ENCODE data around the gene RASGEF1C. TPM values are rescaled to one million over a fixed set of nuclear protein-coding genes. Genes with fewer than 3 reads are reported as not detected.

Gene RASGEF1C
- total RNA-seq, 4 donors from 2014 or later: 1.2 to 3.1 (median 2.5) TPM

DNA sequence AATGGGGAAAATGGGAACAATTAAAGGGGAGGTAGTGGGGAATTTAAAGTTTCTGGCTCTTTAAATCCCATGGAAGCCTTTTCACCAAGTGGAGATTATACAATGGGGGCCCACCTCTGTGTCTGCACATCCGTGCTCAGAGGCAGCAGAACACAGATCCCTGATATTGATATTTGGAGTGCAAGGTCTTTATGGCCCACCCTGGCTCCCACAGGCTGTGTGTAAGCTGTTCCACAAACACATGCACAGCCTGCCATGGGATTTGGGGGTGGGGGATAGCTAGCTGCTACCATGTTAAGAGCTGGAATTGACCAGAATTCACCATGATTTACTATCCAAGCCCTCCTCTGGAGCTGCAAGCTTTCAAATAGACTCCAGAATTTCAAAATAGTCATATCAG lies 55.9 kb downstream of the RASGEF1C start:
- peaks cover 0 to 19% (median 5%) of the 10 kb centered on the region in 4 donors for H3K9me3 ChIP-seq
- WGBS: 0% methylated on average over 1 of the region's 1 CpG
- H3K36me3 ChIP-seq: no peaks in the 10 kb centered on the region
- intact Hi-C loops (cut with DNase I): no loop called here
- peak; percentile 87 for DNase-seq (ENCODE audit: extremely low spot score)
- TF ChIP-seq EP300 (IDR thresholded peaks at IDR 0.05) (no peak), POLR2A (IDR thresholded peaks at IDR 0.05; ENCODE audit: low read depth) (no peak), POLR2AphosphoS5 (IDR thresholded peaks at IDR 0.05) (no peak)
- TF ChIP-seq, protein P1, sequence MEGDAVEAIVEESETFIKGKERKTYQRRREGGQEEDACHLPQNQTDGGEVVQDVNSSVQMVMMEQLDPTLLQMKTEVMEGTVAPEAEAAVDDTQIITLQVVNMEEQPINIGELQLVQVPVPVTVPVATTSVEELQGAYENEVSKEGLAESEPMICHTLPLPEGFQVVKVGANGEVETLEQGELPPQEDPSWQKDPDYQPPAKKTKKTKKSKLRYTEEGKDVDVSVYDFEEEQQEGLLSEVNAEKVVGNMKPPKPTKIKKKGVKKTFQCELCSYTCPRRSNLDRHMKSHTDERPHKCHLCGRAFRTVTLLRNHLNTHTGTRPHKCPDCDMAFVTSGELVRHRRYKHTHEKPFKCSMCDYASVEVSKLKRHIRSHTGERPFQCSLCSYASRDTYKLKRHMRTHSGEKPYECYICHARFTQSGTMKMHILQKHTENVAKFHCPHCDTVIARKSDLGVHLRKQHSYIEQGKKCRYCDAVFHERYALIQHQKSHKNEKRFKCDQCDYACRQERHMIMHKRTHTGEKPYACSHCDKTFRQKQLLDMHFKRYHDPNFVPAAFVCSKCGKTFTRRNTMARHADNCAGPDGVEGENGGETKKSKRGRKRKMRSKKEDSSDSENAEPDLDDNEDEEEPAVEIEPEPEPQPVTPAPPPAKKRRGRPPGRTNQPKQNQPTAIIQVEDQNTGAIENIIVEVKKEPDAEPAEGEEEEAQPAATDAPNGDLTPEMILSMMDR (IDR thresholded peaks at IDR 0.05): no peak
- H3K4me1 ChIP-seq: no peaks in the 10 kb centered on the region
- H3K27me3 ChIP-seq: no peaks in the 10 kb centered on the region
- H3K4me3 ChIP-seq: no peak overlapping the region
- H3K27ac ChIP-seq (replicated peaks in 1 of 4): no peak overlapping the region

DNA sequence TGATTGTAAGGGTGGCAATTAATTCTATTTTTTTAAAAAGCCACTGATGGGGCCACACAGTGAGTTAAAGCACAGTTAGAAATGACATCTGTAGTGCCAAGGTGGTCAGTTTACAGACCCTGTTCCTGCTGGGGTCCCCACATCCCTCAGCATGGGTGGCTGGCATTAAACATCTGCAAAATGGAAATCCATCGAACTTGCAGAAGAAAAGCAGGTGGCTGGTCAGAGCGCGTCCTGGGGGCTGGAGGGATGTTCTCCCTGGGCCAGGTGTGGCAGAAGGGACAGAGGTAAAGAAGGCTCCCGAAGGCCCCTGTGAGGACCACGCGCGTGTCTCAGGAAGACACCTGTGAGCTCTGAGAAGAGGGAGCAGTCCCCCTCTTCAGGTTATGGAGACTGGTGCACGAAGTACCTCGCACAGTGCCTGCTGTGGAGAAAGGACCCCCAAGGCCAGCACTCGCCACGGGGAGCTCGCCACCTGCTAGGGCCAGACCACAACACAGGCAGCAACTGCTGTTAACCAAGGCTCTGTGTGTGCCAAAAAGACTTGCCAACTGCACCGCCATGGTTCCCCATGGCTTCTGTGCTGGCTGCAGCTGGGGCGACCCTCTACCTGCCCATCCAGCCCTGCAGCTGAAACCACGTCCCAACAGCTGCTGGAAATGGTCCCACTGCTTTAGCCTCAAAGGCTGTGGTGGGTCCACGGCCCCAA lies 65.2 kb downstream of the RASGEF1C start:
- Histone ChIP-seq H3K27me3 (peaks cover 0 to 42% (median 0%) of the 10 kb centered on the region in 4 donors), H3K4me1 (peaks cover 0 to 2% (median 0%) of the 10 kb centered on the region in 4 donors), H3K27ac (replicated peaks in 1 of 4) (no peak overlapping the region), H3K9me3 (peaks cover 0 to 23% (median 14%) of the 10 kb centered on the region in 4 donors), H3K36me3 (no peaks in the 10 kb centered on the region), H3K4me3 (no peak overlapping the region)
- WGBS: 74% methylated on average over 16 of the region's 16 CpGs
- TF ChIP-seq POLR2AphosphoS5 (IDR thresholded peaks at IDR 0.05) (no peak), EP300 (IDR thresholded peaks at IDR 0.05) (no peak), POLR2A (IDR thresholded peaks at IDR 0.05; ENCODE audit: low read depth) (no peak)
- TF ChIP-seq, protein P1 (IDR thresholded peaks at IDR 0.05): no peak
- intact Hi-C loops (cut with DNase I): no loop called here
- peak; percentile 88 for DNase-seq (ENCODE audit: extremely low spot score)

DNA sequence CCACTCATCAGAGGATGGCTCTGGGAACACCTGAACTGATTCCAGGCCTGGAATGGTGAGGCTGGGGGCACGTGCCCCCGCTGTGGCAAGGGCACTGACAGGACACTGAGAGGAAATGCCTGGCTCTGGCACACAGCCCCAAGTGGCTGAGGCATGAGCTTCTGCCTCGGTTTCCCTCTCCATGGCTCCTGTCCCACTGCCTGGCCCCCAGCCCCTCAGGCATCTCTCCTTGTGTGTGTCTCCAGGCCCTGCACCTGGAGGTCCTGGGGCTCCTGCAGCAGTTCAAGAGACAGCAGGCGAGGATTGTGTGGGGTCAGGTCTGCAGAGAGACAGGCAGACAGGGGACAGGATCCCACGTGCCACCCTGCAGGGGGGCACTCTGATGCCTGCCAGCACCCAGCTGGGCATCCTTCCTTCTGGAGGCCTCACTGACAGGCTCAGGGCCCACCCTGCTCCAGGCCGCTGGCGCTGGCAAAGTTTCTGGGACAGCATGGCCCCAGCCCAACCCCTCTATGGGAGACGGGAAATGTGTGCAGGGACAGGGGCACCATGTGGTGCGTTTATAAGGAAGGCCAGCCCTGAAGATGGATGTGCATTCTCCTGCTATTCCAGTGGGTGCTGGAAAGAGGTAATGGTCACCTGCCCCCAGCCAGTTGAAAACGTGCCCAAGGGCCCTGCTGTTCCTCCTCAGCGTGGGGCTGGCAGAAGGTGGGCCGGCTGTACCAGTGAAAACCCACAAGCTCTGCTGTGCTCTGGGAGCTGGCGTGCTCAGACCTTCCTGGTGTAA lies 66.0 kb downstream of the RASGEF1C start:
- intact Hi-C loops (cut with DNase I): no loop called here
- WGBS: 67% methylated on average over 10 of the region's 13 CpGs
- Histone ChIP-seq H3K27me3 (peaks cover 0 to 50% (median 0%) of the 10 kb centered on the region in 4 donors), H3K36me3 (no peaks in the 10 kb centered on the region), H3K27ac (replicated peaks in 1 of 4) (no peak overlapping the region), H3K4me1 (peaks cover 0 to 2% (median 0%) of the 10 kb centered on the region in 4 donors), H3K4me3 (no peak overlapping the region), H3K9me3 (peaks cover 0 to 22% (median 14%) of the 10 kb centered on the region in 4 donors)
- TF ChIP-seq POLR2A (IDR thresholded peaks at IDR 0.05; ENCODE audit: low read depth): no peak
- no peak for TF ChIP-seq EP300 (IDR thresholded peaks at IDR 0.05)
- TF ChIP-seq, protein P1 (IDR thresholded peaks at IDR 0.05): no peak
- no peak for TF ChIP-seq POLR2AphosphoS5 (IDR thresholded peaks at IDR 0.05)
- peak; percentile 86 for DNase-seq (ENCODE audit: extremely low spot score)

DNA sequence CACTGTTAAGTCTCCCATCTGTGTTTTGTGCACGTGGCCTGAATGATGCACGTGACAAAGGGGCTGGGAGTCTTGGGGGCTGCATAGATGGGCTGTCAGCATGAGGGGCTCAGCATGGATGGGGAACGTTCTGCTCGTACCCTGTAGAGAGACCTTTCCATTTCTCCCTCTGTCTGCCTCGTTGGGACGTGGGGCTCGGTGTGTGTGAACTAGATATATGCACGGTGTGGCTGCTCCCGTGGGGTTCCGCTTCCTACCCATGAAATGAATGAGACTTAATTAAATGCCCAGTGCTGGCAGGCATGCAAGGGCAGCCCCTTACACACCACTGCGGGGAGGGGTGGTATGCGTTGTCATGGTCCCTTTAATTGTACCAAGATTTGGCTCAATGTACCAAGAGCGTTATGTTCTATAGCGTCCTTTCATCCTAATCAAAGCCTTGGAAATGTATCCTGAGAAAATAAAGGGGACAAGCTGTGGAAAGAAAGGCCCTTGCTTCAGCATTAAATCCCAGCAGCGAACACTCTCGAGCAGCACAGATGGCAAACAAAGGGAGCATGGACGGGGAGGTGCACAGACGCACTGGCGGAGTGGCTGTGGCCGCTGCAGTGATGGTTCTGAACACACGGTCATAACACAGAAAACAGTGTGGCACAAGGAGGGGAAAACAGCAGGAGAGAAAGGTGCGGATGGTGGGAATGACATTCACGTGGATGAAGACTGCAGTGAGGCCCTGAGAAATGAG lies 66.8 kb downstream of the RASGEF1C start:
- intact Hi-C loops (cut with DNase I): no loop called here
- H3K4me1 ChIP-seq: peaks cover 0 to 2% (median 0%) of the 10 kb centered on the region in 4 donors
- no peak overlapping the region for H3K4me3 ChIP-seq
- TF ChIP-seq POLR2AphosphoS5 (IDR thresholded peaks at IDR 0.05) (no peak), EP300 (IDR thresholded peaks at IDR 0.05) (no peak), POLR2A (IDR thresholded peaks at IDR 0.05; ENCODE audit: low read depth) (no peak)
- TF ChIP-seq, protein P1 (IDR thresholded peaks at IDR 0.05): no peak
- 77% methylated on average over 22 of the region's 23 CpGs for WGBS
- DNase-seq (ENCODE audit: extremely low spot score): peak; percentile 77
- peaks cover 0 to 57% (median 0%) of the 10 kb centered on the region in 4 donors for H3K27me3 ChIP-seq
- peaks cover 0 to 17% (median 8%) of the 10 kb centered on the region in 4 donors for H3K9me3 ChIP-seq
- H3K27ac ChIP-seq (replicated peaks in 1 of 4): no peak overlapping the region
- no peaks in the 10 kb centered on the region for H3K36me3 ChIP-seq
